Mesodermal cell (in vitro differentiated cells): ENCODE data around the gene DIO3.

Experiments
- H3K27ac ChIP-seq: 2 replicates; pipeline ENCODE4 v1.7.0; 2013; ENCODE audit warnings: mild to moderate bottlenecking, low read depth, low read length, moderate library complexity; ENCODE audit not compliant: severe bottlenecking
- H3K36me3 ChIP-seq: 2 replicates; pipeline ENCODE4 v1.7.1; 2013; ENCODE audit warnings: mild to moderate bottlenecking, low read length, moderate library complexity; ENCODE audit not compliant: control insufficient read depth, insufficient read depth
- H3K4me1 ChIP-seq: one replicate; pipeline ENCODE4 v1.7.1; 2013; ENCODE audit warnings: mild to moderate bottlenecking, low read length; ENCODE audit not compliant: insufficient read depth, control insufficient read depth, poor library complexity, severe bottlenecking
- H3K4me3 ChIP-seq: 2 replicates; pipeline ENCODE4 v1.7.0; 2013; ENCODE audit warnings: low read length, control low read depth, mild to moderate bottlenecking; ENCODE audit not compliant: insufficient read depth, poor library complexity, severe bottlenecking; ENCODE audit errors: extremely low read depth
- H3K9me3 ChIP-seq: 2 replicates; pipeline ENCODE4 v1.7.1; 2013; ENCODE audit warnings: mild to moderate bottlenecking, low read length, moderate library complexity; ENCODE audit not compliant: control insufficient read depth
- WGBS, 2 experiments: methylation state at CpG; one replicate each; pipeline ENCODE4 v1.1.5; 2013; ENCODE audit warnings: missing lambda C conversion rate in 2 of 2; ENCODE audit not compliant: insufficient coverage in 2 of 2; 5-methylcytosine and 5-hydroxymethylcytosine counted together

Gene DIO3

DNA sequence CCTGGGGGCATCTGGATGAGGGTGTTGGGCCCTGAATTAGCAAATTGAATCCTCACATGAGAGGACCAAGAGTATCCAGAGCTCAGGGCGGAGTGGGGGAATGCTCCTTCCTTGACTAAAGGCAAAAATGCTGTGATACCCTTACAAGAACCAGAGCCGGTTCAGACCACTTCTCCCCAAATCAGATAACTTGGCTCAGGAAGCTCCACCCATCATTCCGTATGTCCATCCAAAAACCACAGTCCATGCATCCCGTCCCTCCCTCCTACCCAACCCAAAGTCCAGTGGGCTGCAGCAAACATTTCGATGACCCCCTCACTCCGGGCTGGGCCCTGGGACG lies 22.4 kb downstream of the DIO3 start:
- Histone ChIP-seq H3K36me3 (no peaks in the 10 kb centered on the region), H3K4me3 (no peak overlapping the region), H3K9me3 (no peaks in the 10 kb centered on the region), H3K27ac (no peak overlapping the region), H3K4me1 (no peaks in the 10 kb centered on the region)
- WGBS, 2 experiments = 93 to 97% methylated on average over 5 to 7 of the region's 7 CpGs

GRCh38 chr14:101584055-101584859 lies 23.0 kb downstream of the DIO3 start:
- Histone ChIP-seq H3K4me3 (no peak overlapping the region), H3K27ac (no peak overlapping the region), H3K4me1 (no peaks in the 10 kb centered on the region)

DNA sequence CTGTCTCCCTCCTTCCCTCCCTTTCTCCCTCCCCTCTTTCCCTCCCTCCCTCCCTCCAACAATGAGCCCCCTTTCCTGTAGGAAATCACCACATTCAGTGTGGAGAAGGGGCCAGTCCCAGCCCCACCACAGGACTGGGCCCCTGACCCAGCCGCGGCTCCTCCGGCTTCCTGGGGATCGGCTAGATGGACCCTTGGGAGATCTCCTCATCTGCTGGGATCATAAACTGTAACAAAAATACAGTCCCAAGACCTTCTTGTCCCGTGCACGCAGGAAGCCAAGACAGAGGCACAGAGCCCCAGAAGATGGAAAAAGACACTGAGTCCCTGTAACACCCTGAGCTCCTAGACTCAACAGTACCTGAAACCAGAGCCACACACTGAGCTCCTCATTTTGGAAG lies 23.9 kb downstream of the DIO3 start:
- Histone ChIP-seq H3K27ac (no peak overlapping the region), H3K4me1 (no peaks in the 10 kb centered on the region), H3K36me3 (no peaks in the 10 kb centered on the region), H3K4me3 (no peak overlapping the region), H3K9me3 (no peaks in the 10 kb centered on the region)
- WGBS, 2 experiments = 92 to 96% methylated on average over 6 of the region's 6 CpGs

More at GRCh38 chr14:101584055-101584859, 23.0 kb downstream of the DIO3 start:
- Histone ChIP-seq H3K9me3 (no peaks in the 10 kb centered on the region), H3K36me3 (no peaks in the 10 kb centered on the region)
- WGBS, 2 experiments = 92 to 96% methylated on average over 54 of the region's 54 CpGs

DNA sequence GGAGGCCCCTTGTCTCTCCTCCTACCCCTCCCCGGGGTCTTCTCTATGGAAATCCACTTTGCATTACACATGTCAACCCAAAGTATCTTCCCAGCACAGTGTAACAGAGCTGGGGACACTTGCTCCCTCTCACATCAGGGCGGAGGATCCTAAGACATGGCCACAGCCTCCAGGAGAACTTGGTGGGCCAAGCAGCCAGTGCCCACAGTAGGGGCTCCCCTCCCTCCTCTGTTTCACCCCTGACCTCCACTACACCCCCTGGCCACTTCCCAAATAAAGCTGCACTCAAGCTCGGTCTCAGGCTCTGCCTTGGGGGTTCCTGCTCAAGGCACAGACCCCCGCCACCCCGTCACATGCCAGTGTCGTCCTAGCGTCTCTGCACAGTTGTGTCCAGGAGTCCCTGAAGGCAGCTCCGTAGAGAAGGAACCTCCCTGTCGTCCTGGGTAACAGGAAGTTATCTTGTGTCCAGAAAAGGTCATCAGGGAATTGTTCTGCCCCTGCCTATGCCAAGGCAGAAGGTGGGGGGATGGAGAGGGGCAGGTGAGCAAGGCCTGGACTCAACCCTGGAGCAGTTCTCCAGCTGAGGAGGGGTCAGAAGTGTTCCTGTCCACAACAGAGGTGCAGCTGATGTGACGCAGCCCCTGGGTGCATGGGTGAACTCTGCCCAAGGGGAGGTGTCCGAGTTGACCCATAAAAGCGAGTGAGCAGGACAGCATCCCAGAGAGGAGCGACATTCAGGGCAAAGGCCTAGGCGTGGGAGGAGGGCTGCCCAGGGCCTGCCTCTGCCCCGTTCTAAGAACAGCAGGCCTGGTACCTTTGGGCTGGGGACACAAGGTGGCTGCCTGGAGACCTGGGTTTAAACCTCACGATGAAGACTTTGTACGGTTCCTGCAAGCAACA lies 25.5 kb downstream of the DIO3 start:
- 87 to 88% methylated on average over 15 to 17 of the region's 17 CpGs for WGBS, 2 experiments
- no peak overlapping the region for H3K27ac ChIP-seq

DNA sequence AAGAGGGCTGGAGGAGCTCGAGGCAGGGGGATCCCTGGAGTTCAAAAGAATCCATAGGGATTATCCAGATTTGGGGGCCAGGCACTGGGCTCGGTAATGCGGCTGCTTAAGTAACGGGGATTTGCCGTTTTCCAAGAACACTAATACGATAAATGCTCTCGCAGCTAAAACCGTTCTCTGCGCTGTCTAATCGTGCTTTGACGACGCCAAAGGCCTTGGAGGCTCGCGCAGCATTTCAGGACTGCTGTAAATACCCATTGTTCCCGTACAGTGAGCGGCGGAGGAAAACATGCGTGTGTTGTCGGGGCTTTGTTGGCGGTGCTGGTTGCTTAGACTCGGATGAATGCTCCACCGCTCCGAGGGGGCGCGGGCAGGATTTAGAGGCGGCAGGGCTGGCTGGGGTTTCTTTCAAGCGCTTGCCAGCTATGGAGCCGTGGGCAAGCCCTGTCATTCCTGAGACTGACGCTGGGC lies 26.2 kb downstream of the DIO3 start:
- Histone ChIP-seq H3K4me3 (no peak overlapping the region), H3K36me3 (no peaks in the 10 kb centered on the region), H3K27ac (no peak overlapping the region), H3K9me3 (no peaks in the 10 kb centered on the region), H3K4me1 (no peaks in the 10 kb centered on the region)
- 94 to 95% methylated on average over 29 of the region's 29 CpGs for WGBS, 2 experiments

More for the DNA sequence above, 25.5 kb downstream of the DIO3 start:
- Histone ChIP-seq H3K4me3 (no peak overlapping the region), H3K4me1 (no peaks in the 10 kb centered on the region), H3K9me3 (no peaks in the 10 kb centered on the region), H3K36me3 (no peaks in the 10 kb centered on the region)

DNA sequence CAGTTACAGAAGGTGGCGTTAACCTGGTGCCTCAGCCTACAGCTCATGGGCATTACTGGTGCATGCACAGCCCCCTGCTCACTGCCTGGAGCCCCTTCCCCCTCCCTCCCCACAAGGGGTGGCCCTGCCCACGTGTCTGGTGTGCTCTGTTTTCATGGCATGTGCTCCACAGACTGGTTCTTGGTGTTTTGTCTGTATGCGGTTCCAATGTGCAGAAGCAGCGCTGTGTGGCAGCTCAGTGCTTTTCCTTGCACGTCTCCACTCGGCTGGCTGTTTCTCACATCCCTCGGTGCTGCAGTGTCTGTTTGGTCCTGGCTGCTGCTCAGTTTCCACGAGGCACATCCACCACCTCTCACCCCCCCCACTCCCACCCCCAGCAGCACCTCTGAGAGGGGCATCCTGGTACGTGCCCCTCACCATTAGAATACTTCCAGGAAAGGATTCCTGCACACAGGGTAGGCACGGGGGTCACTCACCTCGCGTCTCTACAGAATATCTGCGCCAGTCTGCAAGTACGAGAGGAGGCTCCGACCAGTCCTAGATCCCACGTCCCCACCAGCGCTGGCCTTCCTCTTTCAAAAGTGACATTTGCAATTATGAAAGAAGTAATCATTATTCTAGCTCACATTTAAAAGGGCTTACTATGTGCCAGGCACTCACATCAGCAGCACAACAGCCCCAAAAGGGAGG lies 27.1 kb downstream of the DIO3 start:
- WGBS, 2 experiments = 82 to 84% methylated on average over 13 to 15 of the region's 17 CpGs

DNA sequence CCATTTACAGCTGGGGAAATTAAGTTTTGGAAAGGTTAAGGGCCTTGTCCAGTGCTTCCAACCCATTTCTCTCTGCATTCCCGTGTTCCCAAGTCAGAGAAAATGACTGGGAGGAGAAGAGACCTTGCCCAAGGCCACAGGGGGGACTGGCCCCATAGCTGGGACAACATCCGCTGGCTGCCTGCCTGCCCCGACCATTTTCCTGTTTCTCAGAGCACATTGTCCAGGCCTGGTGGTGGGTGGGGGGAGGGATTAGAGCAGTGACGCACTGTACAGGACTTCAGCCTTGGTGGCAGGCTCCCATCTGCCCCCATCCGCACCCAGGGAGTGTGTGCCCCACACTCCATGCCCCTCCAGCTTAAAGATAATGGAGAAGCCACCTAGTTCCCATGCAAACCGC lies 27.7 kb downstream of the DIO3 start:
- H3K9me3 ChIP-seq = no peaks in the 10 kb centered on the region
- no peaks in the 10 kb centered on the region for H3K4me1 ChIP-seq
- no peaks in the 10 kb centered on the region for H3K36me3 ChIP-seq
- no peak overlapping the region for H3K27ac ChIP-seq
- 82 to 100% methylated on average over 1 to 3 of the region's 6 CpGs for WGBS, 2 experiments
- H3K4me3 ChIP-seq = no peak overlapping the region

More for the DNA sequence above, 27.1 kb downstream of the DIO3 start:
- Histone ChIP-seq H3K4me3 (no peak overlapping the region), H3K36me3 (no peaks in the 10 kb centered on the region), H3K9me3 (no peaks in the 10 kb centered on the region), H3K27ac (no peak overlapping the region), H3K4me1 (no peaks in the 10 kb centered on the region)

DNA sequence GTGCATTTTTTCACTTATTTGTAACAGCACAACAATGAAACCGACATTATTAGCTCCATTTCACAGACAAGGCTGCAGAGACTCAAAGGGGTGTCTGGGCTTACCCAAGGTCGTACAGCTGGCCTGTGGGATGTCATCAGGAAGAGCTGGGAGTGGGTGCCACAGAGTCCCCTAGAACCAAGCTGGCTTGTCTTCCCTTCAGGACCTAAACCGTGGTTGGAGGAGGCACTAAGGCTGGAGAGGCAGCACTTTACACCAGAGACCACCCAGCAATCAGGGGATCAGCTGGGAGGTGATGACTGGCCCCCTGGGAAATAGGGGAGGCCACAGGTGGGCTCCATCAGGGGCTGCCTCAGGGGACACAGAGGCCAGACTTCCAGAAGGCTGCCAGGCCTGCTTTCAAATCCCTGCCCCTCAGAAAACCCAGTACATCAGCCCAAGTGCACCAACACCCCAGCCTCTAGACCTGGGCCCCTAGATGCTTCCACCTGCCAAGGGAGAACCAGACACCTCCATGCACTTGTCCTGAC lies 28.3 kb downstream of the DIO3 start:
- no peaks in the 10 kb centered on the region for H3K36me3 ChIP-seq
- H3K4me1 ChIP-seq = no peaks in the 10 kb centered on the region
- no peak overlapping the region for H3K27ac ChIP-seq
- no peak overlapping the region for H3K4me3 ChIP-seq
- WGBS, 2 experiments = 67 to 78% methylated on average over 1 to 3 of the region's 3 CpGs
- peaks cover 2% of the 10 kb centered on the region for H3K9me3 ChIP-seq

GRCh38 chr14:101590062-101590461 lies 28.8 kb downstream of the DIO3 start:
- Histone ChIP-seq H3K36me3 (no peaks in the 10 kb centered on the region), H3K4me3 (no peak overlapping the region)
- WGBS, 2 experiments = 91 to 92% methylated on average over 9 of the region's 9 CpGs

DNA sequence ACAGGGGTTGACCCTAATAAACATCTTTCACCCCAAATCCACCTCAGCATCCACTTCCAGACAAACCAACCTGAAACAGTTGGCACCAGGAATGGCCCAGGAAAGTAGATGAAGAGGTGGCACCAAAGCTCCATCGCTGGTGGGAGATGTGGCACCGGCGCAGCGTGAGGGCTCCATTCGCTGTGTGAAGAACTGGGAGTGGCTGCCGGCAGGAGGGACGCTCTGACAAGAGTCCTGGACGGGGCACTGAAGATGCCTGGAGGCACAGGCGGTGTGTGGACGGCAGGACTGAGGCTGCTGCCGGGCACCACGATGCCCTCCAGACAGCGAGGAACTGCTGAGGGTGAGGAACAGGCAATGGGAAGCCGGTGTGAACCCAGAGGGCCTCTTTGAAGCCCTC lies 29.3 kb downstream of the DIO3 start:
- 96% methylated on average over 12 to 14 of the region's 14 CpGs for WGBS, 2 experiments
- no peaks in the 10 kb centered on the region for H3K4me1 ChIP-seq
- no peak overlapping the region for H3K27ac ChIP-seq
- H3K36me3 ChIP-seq = no peaks in the 10 kb centered on the region
- H3K4me3 ChIP-seq = no peak overlapping the region
- peaks cover 7% of the 10 kb centered on the region for H3K9me3 ChIP-seq

More at GRCh38 chr14:101590062-101590461, 28.8 kb downstream of the DIO3 start:
- Histone ChIP-seq H3K9me3 (peaks cover 7% of the 10 kb centered on the region), H3K27ac (no peak overlapping the region), H3K4me1 (no peaks in the 10 kb centered on the region)
